HG03565 (cell line): ENCODE data around the gene KIAA1614.

Experiments used
- ATAC-seq: cut with Tn5 transposase; IDR thresholded peaks from one replicate; pipeline ENCODE4 v1.9.1; 2021; ENCODE audit warnings: mild to moderate bottlenecking, moderate library complexity; ENCODE audit not compliant: unreplicated experiment

Gene KIAA1614

GRCh38 chr1:180908074-180908765 lies 4.5 kb upstream of the KIAA1614 start:
- no peak for ATAC-seq

- ATAC-seq = no peak
Observed at GRCh38 chr1:180909005-180909414, 3.7 kb upstream of the KIAA1614 start.

GRCh38 chr1:180909462-180909976 lies 3.2 kb upstream of the KIAA1614 start:
- ATAC-seq = no peak

- no peak for ATAC-seq
Observed at GRCh38 chr1:180911640-180912191, 981 bp upstream of the KIAA1614 start.

GRCh38 chr1:180912211-180912800 lies 391 bp upstream of the KIAA1614 start:
- no peak for ATAC-seq

GRCh38 chr1:180915426-180915965 lies 2.8 kb downstream of the KIAA1614 start:
- ATAC-seq = no peak

- ATAC-seq = no peak
Observed at GRCh38 chr1:180916012-180916770, 3.5 kb downstream of the KIAA1614 start.

- ATAC-seq = no peak
Observed at GRCh38 chr1:180916771-180917170, 4.1 kb downstream of the KIAA1614 start.

GRCh38 chr1:180917306-180918065 lies 4.8 kb downstream of the KIAA1614 start:
- no peak for ATAC-seq

GRCh38 chr1:180918519-180918918 lies 5.8 kb downstream of the KIAA1614 start:
- ATAC-seq = no peak

GRCh38 chr1:180919183-180919700 lies 6.5 kb downstream of the KIAA1614 start:
- no peak for ATAC-seq

- ATAC-seq = no peak
Observed at GRCh38 chr1:180920193-180920592, 7.5 kb downstream of the KIAA1614 start.

- ATAC-seq = no peak
Observed at GRCh38 chr1:180920702-180921101, 8.0 kb downstream of the KIAA1614 start.

- ATAC-seq = no peak
Observed at GRCh38 chr1:180921386-180921785, 8.7 kb downstream of the KIAA1614 start.

- ATAC-seq = no peak
Observed at GRCh38 chr1:180921891-180922630, 9.4 kb downstream of the KIAA1614 start.

GRCh38 chr1:180922631-180923015 lies 9.9 kb downstream of the KIAA1614 start:
- no peak for ATAC-seq

- ATAC-seq = no peak
Observed at GRCh38 chr1:180923021-180923841, 10.5 kb downstream of the KIAA1614 start.

- ATAC-seq = no peak
Observed at GRCh38 chr1:180923887-180924286, 11.2 kb downstream of the KIAA1614 start.

- ATAC-seq = no peak
Observed at GRCh38 chr1:180924939-180925338, 12.2 kb downstream of the KIAA1614 start.
